Neural cell (in vitro differentiated cells): ENCODE results near the gene GPR33. TPM values are rescaled to one million over a fixed set of nuclear protein-coding genes. Genes with fewer than 3 reads are reported as not detected.

Source experiments
- polyA plus RNA-seq: library from polyadenylated mRNA; depleted of rRNA; stranded (reverse); fragments of >200 nt; gene quantifications from 2 replicates; pipeline ENCODE4 v1.2.3, GENCODE V29; 2014

Gene GPR33
- polyA plus RNA-seq, 1 donor from 2014 or later, result not detected

Other genes with a start within 250 kb of the GPR33 start
- 2.1 and 5.2 TPM in 2 replicates for gene HEATR5A, start 67.5 kb downstream of the GPR33 start, polyA plus RNA-seq
- gene DTD2, start 30.5 kb downstream of the GPR33 start, polyA plus RNA-seq, result 35.7 and 38.8 TPM in 2 replicates
- gene NUBPL, start 73.4 kb upstream of the GPR33 start, polyA plus RNA-seq, result 3.1 and 4.1 TPM in 2 replicates